Neural cell (in vitro differentiated cells): ENCODE results near the gene DHRS3. TPM values are rescaled to one million over a fixed set of nuclear protein-coding genes. Genes with fewer than 3 reads are reported as not detected.

ENCODE experiments used
- H2AFZ ChIP-seq: fragments of 200-600, 300-800 bp; sonication (generic), shearing (Covaris generic); 2 replicates; pipeline ENCODE4 v1.6.0; 2014; ENCODE audit warnings: low read depth, mild to moderate bottlenecking, antibody characterized with exemption, low read length, moderate library complexity
- H3F3A ChIP-seq: fragments of 200-600 bp; shearing (Covaris generic); 2 replicates; pipeline ENCODE4 v1.6.1; 2016; ENCODE audit warnings: mild to moderate bottlenecking, moderate library complexity, mixed read lengths, antibody characterized with exemption, low read length; ENCODE audit not compliant: insufficient read depth, poor library complexity, severe bottlenecking
- H3K27ac ChIP-seq: fragments of 200-600, 300-800 bp; sonication (generic), shearing (Covaris generic); 2 replicates; pipeline ENCODE4 v1.5.1; 2014; ENCODE audit warnings: mild to moderate bottlenecking, low read length, moderate library complexity
- H3K27me3 ChIP-seq: fragments of 300-800, 200-600 bp; sonication (generic), shearing (Covaris generic); 2 replicates; pipeline ENCODE4 v1.6.0; 2014; ENCODE audit warnings: mild to moderate bottlenecking, low read depth, low read length, moderate library complexity; ENCODE audit not compliant: insufficient read depth
- H3K36me3 ChIP-seq: fragments of 300-800, 200-600 bp; sonication (generic), shearing (Covaris generic); 2 replicates; pipeline ENCODE4 v1.5.1; 2014; ENCODE audit warnings: mild to moderate bottlenecking, antibody characterized with exemption, low read length, moderate library complexity; ENCODE audit not compliant: insufficient read depth
- H3K4me2 ChIP-seq: fragments of 300-800, 200-600 bp; sonication (generic), shearing (Covaris generic); 2 replicates; pipeline ENCODE4 v1.6.0; 2014; ENCODE audit warnings: mild to moderate bottlenecking, low read length
- H3K4me3 ChIP-seq: fragments of 300-800, 200-600 bp; sonication (generic), shearing (Covaris generic); 2 replicates; pipeline ENCODE4 v1.5.1; 2014; ENCODE audit warnings: mild to moderate bottlenecking, low read length, moderate library complexity
- H3K79me2 ChIP-seq: fragments of 200-600 bp; shearing (Covaris generic); replicated peaks from 2 replicates; pipeline ENCODE4 v1.6.0; 2014; ENCODE audit warnings: mild to moderate bottlenecking, low read length, moderate library complexity; ENCODE audit not compliant: insufficient read depth
- H3K9ac ChIP-seq: fragments of 300-800, 200-600 bp; sonication (generic), shearing (Covaris generic); 2 replicates; pipeline ENCODE4 v1.6.1; 2016; ENCODE audit warnings: mild to moderate bottlenecking, low read length, mixed read lengths
- H3K9me2 ChIP-seq: fragments of 200-600 bp; shearing (Covaris generic); 2 replicates; pipeline ENCODE4 v1.6.1; 2016; ENCODE audit warnings: mild to moderate bottlenecking, low read length, mixed read lengths; ENCODE audit not compliant: insufficient read depth
- H3K9me3 ChIP-seq: fragments of 200-600, 300-800 bp; sonication (generic), shearing (Covaris generic); 2 replicates; pipeline ENCODE4 v1.6.1; 2016; ENCODE audit warnings: mild to moderate bottlenecking, mixed run types, low read length, moderate library complexity, mixed read lengths
- H4K20me1 ChIP-seq: fragments of 200-600 bp; shearing (Covaris generic); 2 replicates; pipeline ENCODE4 v1.6.1; 2016; ENCODE audit warnings: mild to moderate bottlenecking, mixed run types; ENCODE audit not compliant: insufficient read depth
- EP300 ChIP-seq: fragments of 450-650 bp; conservative IDR thresholded peaks from 2 replicates; pipeline ENCODE4 v1.6.1; 2014; ENCODE audit warnings: antibody characterized with exemption, mild to moderate bottlenecking, moderate library complexity; ENCODE audit not compliant: poor library complexity, severe bottlenecking
- EZH2 ChIP-seq: fragments of 200-600, 300-800 bp; shearing (Covaris generic), sonication (generic); IDR thresholded peaks from 2 replicates; pipeline ENCODE4 v1.6.1; 2014; ENCODE audit warnings: antibody characterized with exemption, low read length, borderline replicate concordance, mild to moderate bottlenecking; ENCODE audit not compliant: insufficient read depth, poor library complexity, severe bottlenecking
- MXI1 ChIP-seq: fragments of 450-650 bp; conservative IDR thresholded peaks from 2 replicates; pipeline ENCODE4 v1.6.1; 2014; ENCODE audit warnings: antibody characterized with exemption, mild to moderate bottlenecking; ENCODE audit not compliant: poor library complexity, severe bottlenecking
- POLR2AphosphoS5 ChIP-seq: IDR thresholded peaks from 2 replicates; pipeline ENCODE4 v1.6.1; 2012
- RAD21 ChIP-seq: fragments of 450-650 bp; conservative IDR thresholded peaks from 2 replicates; pipeline ENCODE4 v1.6.1; 2014; ENCODE audit warnings: antibody characterized with exemption, mild to moderate bottlenecking, moderate library complexity
- REST ChIP-seq: IDR thresholded peaks from 2 replicates; pipeline ENCODE4 v1.6.1; 2012; ENCODE audit warnings: borderline replicate concordance
- SMC3 ChIP-seq: fragments of 450-650 bp; conservative IDR thresholded peaks from 2 replicates; pipeline ENCODE4 v1.6.1; 2014; ENCODE audit warnings: antibody characterized with exemption, mild to moderate bottlenecking, moderate library complexity; ENCODE audit not compliant: poor library complexity
- TAF1 ChIP-seq: IDR thresholded peaks from 2 replicates; pipeline ENCODE4 v1.6.1; 2012; ENCODE audit warnings: low read depth
- polyA plus RNA-seq: library from polyadenylated mRNA; depleted of rRNA; stranded (reverse); fragments of >200 nt; gene quantifications from 2 replicates; pipeline ENCODE4 v1.2.3, GENCODE V29; 2014
- TF ChIP-seq, protein P1 (sequence below): fragments of 450-650 bp; IDR thresholded peaks from 2 replicates; pipeline ENCODE4 v1.5.1; 2014; ENCODE audit warnings: antibody characterized with exemption, mild to moderate bottlenecking, moderate library complexity; ENCODE audit not compliant: poor library complexity, severe bottlenecking

DHRS3 gene
- polyA plus RNA-seq, 1 donor from 2014 or later: 0.22 TPM

DNA sequence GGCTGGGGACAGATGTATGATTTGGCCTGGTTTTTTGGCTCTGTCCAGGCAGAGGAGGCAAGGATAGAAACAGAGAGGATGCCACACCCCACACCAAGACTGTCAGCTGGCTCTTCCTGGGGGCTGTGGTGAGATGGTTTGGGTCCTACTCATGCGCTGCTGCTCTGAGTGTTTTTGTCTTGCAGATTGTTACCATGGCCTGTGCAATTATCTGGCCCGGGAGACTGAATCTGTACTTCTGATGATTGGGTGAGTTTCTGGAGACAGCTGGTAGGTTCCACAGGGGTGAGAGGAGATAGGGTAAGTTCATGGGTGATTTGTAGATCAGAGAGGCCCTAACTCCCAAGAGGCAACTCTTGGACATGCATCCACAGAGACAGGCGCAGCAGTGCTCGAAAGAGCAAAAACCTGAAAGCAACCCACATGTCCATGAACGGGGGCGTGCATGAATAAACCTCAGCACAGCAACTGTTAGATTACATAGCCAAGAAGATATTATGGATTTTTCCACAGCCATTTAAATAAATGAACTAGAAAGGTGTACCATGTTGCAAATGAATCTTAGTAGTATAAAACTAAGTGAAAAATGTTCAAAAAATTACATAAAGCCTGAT, 43.7 kb upstream of the DHRS3 start:
- H3K9ac ChIP-seq: no peak overlapping the region
- H3K4me3 ChIP-seq: no peak overlapping the region
- H3K27ac ChIP-seq: no peak overlapping the region
- H3K79me2 ChIP-seq: no peaks in the 10 kb centered on the region
- H3K36me3 ChIP-seq: no peaks in the 10 kb centered on the region
- TF ChIP-seq, protein P1, sequence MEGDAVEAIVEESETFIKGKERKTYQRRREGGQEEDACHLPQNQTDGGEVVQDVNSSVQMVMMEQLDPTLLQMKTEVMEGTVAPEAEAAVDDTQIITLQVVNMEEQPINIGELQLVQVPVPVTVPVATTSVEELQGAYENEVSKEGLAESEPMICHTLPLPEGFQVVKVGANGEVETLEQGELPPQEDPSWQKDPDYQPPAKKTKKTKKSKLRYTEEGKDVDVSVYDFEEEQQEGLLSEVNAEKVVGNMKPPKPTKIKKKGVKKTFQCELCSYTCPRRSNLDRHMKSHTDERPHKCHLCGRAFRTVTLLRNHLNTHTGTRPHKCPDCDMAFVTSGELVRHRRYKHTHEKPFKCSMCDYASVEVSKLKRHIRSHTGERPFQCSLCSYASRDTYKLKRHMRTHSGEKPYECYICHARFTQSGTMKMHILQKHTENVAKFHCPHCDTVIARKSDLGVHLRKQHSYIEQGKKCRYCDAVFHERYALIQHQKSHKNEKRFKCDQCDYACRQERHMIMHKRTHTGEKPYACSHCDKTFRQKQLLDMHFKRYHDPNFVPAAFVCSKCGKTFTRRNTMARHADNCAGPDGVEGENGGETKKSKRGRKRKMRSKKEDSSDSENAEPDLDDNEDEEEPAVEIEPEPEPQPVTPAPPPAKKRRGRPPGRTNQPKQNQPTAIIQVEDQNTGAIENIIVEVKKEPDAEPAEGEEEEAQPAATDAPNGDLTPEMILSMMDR: no peak
- TF ChIP-seq SMC3: no peak
- TF ChIP-seq EP300: no peak
- TF ChIP-seq RAD21: no peak
- TF ChIP-seq MXI1: no peak
- TF ChIP-seq EZH2: no peak
- no peak for TF ChIP-seq REST
- TF ChIP-seq POLR2AphosphoS5: no peak
- TF ChIP-seq TAF1: no peak
- no peak overlapping the region for H2AFZ ChIP-seq
- H3K4me2 ChIP-seq: no peak overlapping the region
- H4K20me1 ChIP-seq: no peaks in the 10 kb centered on the region
- no peaks in the 10 kb centered on the region for H3F3A ChIP-seq
- no peaks in the 10 kb centered on the region for H3K9me2 ChIP-seq
- H3K27me3 ChIP-seq: no peaks in the 10 kb centered on the region
- no peaks in the 10 kb centered on the region for H3K9me3 ChIP-seq

- Histone ChIP-seq H3K4me2 (no peak overlapping the region), H3K36me3 (no peaks in the 10 kb centered on the region), H3K79me2 (no peaks in the 10 kb centered on the region), H3K4me3 (no peak overlapping the region), H3K27me3 (no peaks in the 10 kb centered on the region), H3F3A (no peaks in the 10 kb centered on the region), H3K9me2 (no peaks in the 10 kb centered on the region), H4K20me1 (no peaks in the 10 kb centered on the region), H3K27ac (no peak overlapping the region), H2AFZ (no peak overlapping the region), H3K9me3 (no peaks in the 10 kb centered on the region), H3K9ac (no peak overlapping the region)
- no peak for TF ChIP-seq MXI1
- TF ChIP-seq, protein P1: peak; percentile 83
- no peak for TF ChIP-seq EP300
- no peak for TF ChIP-seq EZH2
- TF ChIP-seq RAD21: peak; percentile 76
- TF ChIP-seq TAF1: no peak
- no peak for TF ChIP-seq REST
- TF ChIP-seq SMC3: peak; percentile 77
- no peak for TF ChIP-seq POLR2AphosphoS5
Measured at GRCh38 chr1:12658531-12659453, 40.8 kb upstream of the DHRS3 start.
